OCI-LY3 (cell line): ENCODE results near the gene SPATA31E1.

Experiments used
- CTCF ChIP-seq: fragments of 200-600, 300-600 bp; sonication (generic); IDR thresholded peaks from 2 replicates; pipeline ENCODE4 v1.5.1; 2014; ENCODE audit warnings: antibody characterized with exemption, low read length, low read depth
- EZH2phosphoT487 ChIP-seq: fragments of 200-600 bp; shearing (Covaris generic); IDR thresholded peaks from 2 replicates; pipeline ENCODE4 v1.6.1; 2018; ENCODE audit warnings: antibody characterized with exemption, mixed run types, low read depth

GRCh38 chr9:87862536-87863268 lies 20.0 kb upstream of the SPATA31E1 start:
- TF ChIP-seq CTCF (no peak), EZH2phosphoT487 (no peak)
